PC-3 (cell line): Measurements from ENCODE around the gene SIGLEC6. TPM values are rescaled to one million over a fixed set of nuclear protein-coding genes. Genes with fewer than 3 reads are reported as not detected.

ENCODE experiments used
- ATAC-seq: fragments of 200-7000 bp; cut with Tn5 transposase; 2 replicates; pipeline ENCODE4 v1.9.1; 2020; ENCODE audit warnings: mild to moderate bottlenecking, moderate library complexity
- BruUV-seq: library from RNA; stranded (reverse); fragments of 400-500 nt; replicated peaks from 2 replicates; lab custom pipeline; 2021; lab: Mats Ljungman, UMichigan
- CTCF ChIA-PET: fragments of 300-600 bp; sonication (Branson Sonifier 250); formaldehyde crosslinking; loops from one replicate; lab custom pipeline; 2022; ENCODE audit warnings: antibody characterized with exemption; lab: Charles Lee
- POLR2A ChIA-PET: fragments of 300-600 bp; sonication (Branson Sonifier 250); formaldehyde crosslinking; loops from one replicate; lab custom pipeline; 2022; ENCODE audit warnings: antibody characterized with exemption; ENCODE audit not compliant: unreplicated experiment; lab: Charles Lee
- DNase-seq: peaks from one replicate; pipeline ENCODE4 v3.0.0-alpha.2; 2015
- H2AFZ ChIP-seq: fragments of 300-600 bp; sonication (generic); 2 replicates; pipeline ENCODE4 v1.6.0; 2016; ENCODE audit warnings: antibody characterized with exemption, low read length
- H3F3A ChIP-seq: fragments of 300-600 bp; sonication (generic); one replicate; pipeline ENCODE4 v1.6.0; 2017; ENCODE audit warnings: antibody characterized with exemption, low read length, control low read depth, mild to moderate bottlenecking; ENCODE audit not compliant: unreplicated experiment
- H3K27ac ChIP-seq: fragments of 300-600 bp; sonication (generic); 2 replicates; pipeline ENCODE4 v1.5.1; 2016; ENCODE audit warnings: mild to moderate bottlenecking, low read length
- H3K27me3 ChIP-seq: fragments of 300-600 bp; sonication (generic); 2 replicates; pipeline ENCODE4 v1.6.1; 2016; ENCODE audit warnings: low read length, mixed read lengths
- H3K36me3 ChIP-seq: fragments of 300-600 bp; sonication (generic); 2 replicates; pipeline ENCODE4 v1.6.1; 2016; ENCODE audit warnings: low read depth, mixed run types, low read length, mixed read lengths
- H3K4me1 ChIP-seq: fragments of 300-600 bp; sonication (generic); 2 replicates; pipeline ENCODE4 v1.5.1; 2016; ENCODE audit warnings: low read length; ENCODE audit not compliant: insufficient read depth
- H3K4me2 ChIP-seq: fragments of 300-600 bp; sonication (generic); 2 replicates; pipeline ENCODE4 v1.6.0; 2016; ENCODE audit warnings: low read length
- H3K4me3 ChIP-seq: fragments of 300-600 bp; sonication (generic); 2 replicates; pipeline ENCODE4 v1.5.1; 2016; ENCODE audit warnings: mild to moderate bottlenecking, low read length, mixed read lengths
- H3K79me2 ChIP-seq: fragments of 300-600 bp; sonication (generic); 2 replicates; pipeline ENCODE4 v1.6.1; 2017; ENCODE audit warnings: low read length, mixed read lengths
- H3K9ac ChIP-seq: fragments of 300-600 bp; sonication (generic); 2 replicates; pipeline ENCODE4 v1.6.0; 2016; ENCODE audit warnings: mild to moderate bottlenecking, low read length
- H3K9me2 ChIP-seq: fragments of 300-600 bp; sonication (generic); replicated peaks from 2 replicates; pipeline ENCODE4 v1.6.1; 2016; ENCODE audit warnings: mixed run types, low read length, mixed read lengths
- H3K9me3 ChIP-seq: fragments of 300-600 bp; sonication (generic); 2 replicates; pipeline ENCODE4 v1.6.1; 2016; ENCODE audit warnings: low read length, mixed read lengths
- H4K20me1 ChIP-seq: fragments of 300-600 bp; sonication (generic); 2 replicates; pipeline ENCODE4 v1.6.1; 2016; ENCODE audit warnings: low read length, mixed read lengths
- CTCF ChIP-seq: fragments of 300-600 bp; sonication (generic); conservative IDR thresholded peaks from 2 replicates; pipeline ENCODE4 v1.5.1; 2017; ENCODE audit warnings: antibody characterized with exemption, low read depth, mild to moderate bottlenecking, low read length
- EZH2 ChIP-seq: fragments of 300-600 bp; sonication (generic); IDR thresholded peaks from one replicate; pipeline ENCODE4 v1.6.1; 2017; ENCODE audit warnings: antibody characterized with exemption, mild to moderate bottlenecking, low read length; ENCODE audit not compliant: unreplicated experiment
- EZH2phosphoT487 ChIP-seq: fragments of 300-600 bp; sonication (generic); IDR thresholded peaks from 2 replicates; pipeline ENCODE4 v1.6.1; 2018; ENCODE audit warnings: mild to moderate bottlenecking, antibody characterized with exemption, low read length, borderline replicate concordance
- intact Hi-C: fragments of 100-400 bp; cut with micrococcal nuclease; formaldehyde crosslinking; loops from 2 replicates; pipeline ENCODE4 v1.9.0; 2023
- total RNA-seq: library from RNA; depleted of rRNA; stranded (reverse); fragments of >200 nt; gene quantifications from 2 replicates; pipeline ENCODE4 v1.2.3, GENCODE V29; 2014

SIGLEC6 gene
- total RNA-seq, 1 experiment from 2014 or later: not detected

DNA sequence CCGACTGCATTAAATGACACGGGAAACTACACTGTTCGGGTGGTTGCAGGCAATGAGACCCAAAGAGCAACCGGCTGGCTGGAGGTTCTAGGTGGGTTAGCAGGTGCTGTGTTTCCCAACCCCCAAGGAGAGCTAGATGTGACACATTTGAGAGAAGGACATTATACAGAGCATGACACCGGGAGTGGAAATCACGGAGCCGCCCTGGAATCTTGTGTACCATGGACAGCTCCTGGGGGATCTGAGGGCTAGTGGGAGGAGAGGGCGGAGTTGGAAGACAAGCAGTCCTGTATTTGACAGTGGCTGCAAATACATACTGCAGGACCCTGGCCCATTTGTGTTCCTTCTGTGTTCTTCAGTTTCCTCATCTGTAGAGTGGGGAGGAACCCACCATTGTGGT lies 50.9 kb downstream of the SIGLEC6 start:
- ChIA-PET CTCF (no interaction called here), POLR2A (no interaction called here)
- no peaks in the 10 kb centered on the region for H4K20me1 ChIP-seq
- H3K79me2 ChIP-seq: no peaks in the 10 kb centered on the region
- no peaks in the 10 kb centered on the region for H3K9me2 ChIP-seq
- intact Hi-C loops: no loop called here
- H3K4me1 ChIP-seq: peaks cover 6% of the 10 kb centered on the region
- H3K4me2 ChIP-seq: no peak overlapping the region
- no peak for TF ChIP-seq CTCF
- TF ChIP-seq EZH2phosphoT487: no peak
- TF ChIP-seq EZH2: no peak
- H3K36me3 ChIP-seq: no peaks in the 10 kb centered on the region
- H2AFZ ChIP-seq: no peak overlapping the region
- DNase-seq (peak; percentile 57), ATAC-seq (no peak)
- H3K9me3 ChIP-seq: no peaks in the 10 kb centered on the region
- no peak overlapping the region for H3K27ac ChIP-seq
- peaks cover 2% of the 10 kb centered on the region for H3F3A ChIP-seq
- H3K4me3 ChIP-seq: no peak overlapping the region
- H3K9ac ChIP-seq: no peak overlapping the region
- H3K27me3 ChIP-seq: peaks cover 11% of the 10 kb centered on the region; the same call in 1 of the 2 replicates
- no TSS peak for BruUV-seq

GRCh38 chr19:51479531-51480331 lies 51.7 kb downstream of the SIGLEC6 start:
- no peak for ATAC-seq
- Histone ChIP-seq H3K36me3 (no peaks in the 10 kb centered on the region), H3K27me3 (peaks cover 11% of the 10 kb centered on the region; the same call in 1 of the 2 replicates), H3K4me2 (no peak overlapping the region), H3K4me1 (peaks cover 15% of the 10 kb centered on the region), H3K9me3 (no peaks in the 10 kb centered on the region), H3K4me3 (no peak overlapping the region), H3F3A (peaks cover 6% of the 10 kb centered on the region), H4K20me1 (no peaks in the 10 kb centered on the region), H2AFZ (no peak overlapping the region), H3K79me2 (no peaks in the 10 kb centered on the region), H3K9me2 (no peaks in the 10 kb centered on the region), H3K9ac (no peak overlapping the region), H3K27ac (no peak overlapping the region)
- intact Hi-C loops: no loop called here
- TF ChIP-seq EZH2phosphoT487 (no peak), EZH2 (no peak), CTCF (no peak)
- CTCF ChIA-PET: no interaction called here
- DNase-seq: peak; percentile 31
- BruUV-seq: no TSS peak
- POLR2A ChIA-PET: no interaction called here
